H9 (cell line): ENCODE data around the gene AARSD1. TPM values are rescaled to one million over a fixed set of nuclear protein-coding genes. Genes with fewer than 3 reads are reported as not detected.

Source experiments
- DNase-seq: peaks from one replicate; pipeline ENCODE4 v3.0.0-alpha.2; 2017
- H2AFZ ChIP-seq: one replicate; pipeline ENCODE4 v1.6.1; 2013; ENCODE audit warnings: mild to moderate bottlenecking, low read length, control low read depth, moderate library complexity
- H2AK5ac ChIP-seq: 2 replicates; pipeline ENCODE4 v1.6.1; 2013; ENCODE audit warnings: low read length, control low read depth, mixed read lengths; ENCODE audit not compliant: insufficient read length
- H2BK120ac ChIP-seq: one replicate; pipeline ENCODE4 v1.6.1; 2013; ENCODE audit warnings: low read depth, mild to moderate bottlenecking, low read length, control low read depth, inconsistent platforms; ENCODE audit not compliant: poor library complexity, severe bottlenecking
- H2BK12ac ChIP-seq: 2 replicates; pipeline ENCODE4 v1.6.1; 2013; ENCODE audit warnings: low read length, control low read depth, mixed read lengths, low read depth; ENCODE audit not compliant: insufficient read length
- H2BK15ac ChIP-seq: 2 replicates; pipeline ENCODE4 v1.6.1; 2013; ENCODE audit warnings: low read depth, low read length, control low read depth
- H2BK20ac ChIP-seq: one replicate; pipeline ENCODE4 v1.6.1; 2013; ENCODE audit warnings: low read depth, mild to moderate bottlenecking, low read length, control low read depth, inconsistent platforms; ENCODE audit not compliant: poor library complexity, severe bottlenecking
- H2BK5ac ChIP-seq: 2 replicates; pipeline ENCODE4 v1.6.1; 2013; ENCODE audit warnings: low read length, control low read depth, mixed read lengths; ENCODE audit not compliant: insufficient read length
- H3K14ac ChIP-seq: 2 replicates; pipeline ENCODE4 v1.6.1; 2013; ENCODE audit warnings: low read length, control low read depth; ENCODE audit not compliant: insufficient read depth
- H3K18ac ChIP-seq: 2 replicates; pipeline ENCODE4 v1.6.1; 2013; ENCODE audit warnings: low read depth, mild to moderate bottlenecking, mixed read lengths, low read length, control low read depth; ENCODE audit not compliant: insufficient read length
- H3K23ac ChIP-seq: 2 replicates; pipeline ENCODE4 v1.6.1; 2013; ENCODE audit warnings: low read length, control low read depth, mixed read lengths, low read depth; ENCODE audit not compliant: insufficient read length
- H3K23me2 ChIP-seq: 2 replicates; pipeline ENCODE4 v1.6.1; 2013; ENCODE audit warnings: low read depth, mild to moderate bottlenecking, mixed read lengths, low read length, control low read depth; ENCODE audit not compliant: insufficient read length, poor library complexity, severe bottlenecking
- H3K27ac ChIP-seq: 2 replicates; pipeline ENCODE4 v1.5.1; 2013; ENCODE audit warnings: low read length, control low read depth, mixed read lengths, low read depth; ENCODE audit not compliant: insufficient read length
- H3K27me3 ChIP-seq: 2 replicates; pipeline ENCODE4 v1.6.1; 2013; ENCODE audit warnings: low read length, control low read depth, inconsistent platforms; ENCODE audit not compliant: insufficient read depth
- H3K4ac ChIP-seq: 2 replicates; pipeline ENCODE4 v1.6.1; 2013; ENCODE audit warnings: low read depth, mild to moderate bottlenecking, control low read depth, inconsistent platforms, low read length, moderate library complexity
- H3K4me1 ChIP-seq: 2 replicates; pipeline ENCODE4 v1.6.1; 2013; ENCODE audit warnings: low read length, control low read depth, inconsistent platforms; ENCODE audit not compliant: insufficient read depth
- H3K4me2 ChIP-seq: 2 replicates; pipeline ENCODE4 v1.6.1; 2013; ENCODE audit warnings: low read length, control low read depth, mixed read lengths; ENCODE audit not compliant: insufficient read length, insufficient read depth
- H3K56ac ChIP-seq: 2 replicates; pipeline ENCODE4 v1.6.1; 2013; ENCODE audit warnings: low read depth, mild to moderate bottlenecking, mixed read lengths, low read length, control low read depth; ENCODE audit not compliant: insufficient read length
- H3K79me1 ChIP-seq: 2 replicates; pipeline ENCODE4 v1.6.1; 2013; ENCODE audit warnings: low read depth, mild to moderate bottlenecking, moderate library complexity, low read length, control low read depth, inconsistent platforms; ENCODE audit not compliant: insufficient read depth, poor library complexity, severe bottlenecking
- H3K79me2 ChIP-seq: 2 replicates; pipeline ENCODE4 v1.6.1; 2013; ENCODE audit warnings: low read length, control low read depth, inconsistent platforms; ENCODE audit not compliant: insufficient read depth
- H3K9ac ChIP-seq: 2 replicates; pipeline ENCODE4 v1.6.1; 2013; ENCODE audit warnings: low read length, control low read depth, mixed read lengths; ENCODE audit not compliant: insufficient read length; ENCODE audit errors: extremely low read depth
- H3K9me3 ChIP-seq: one replicate; pipeline ENCODE4 v1.6.1; 2013; ENCODE audit warnings: low read depth, low read length, inconsistent platforms; ENCODE audit not compliant: control insufficient read depth
- H3T11ph ChIP-seq: one replicate; pipeline ENCODE4 v1.6.1; 2013; ENCODE audit warnings: mild to moderate bottlenecking, low read length, control low read depth, inconsistent platforms
- H4K20me1 ChIP-seq: one replicate; pipeline ENCODE4 v1.6.1; 2013; ENCODE audit not compliant: control insufficient read depth, insufficient read length, insufficient read depth
- H4K5ac ChIP-seq: 2 replicates; pipeline ENCODE4 v1.6.1; 2013; ENCODE audit warnings: low read depth, mild to moderate bottlenecking, mixed read lengths, low read length, control low read depth; ENCODE audit not compliant: insufficient read length
- H4K8ac ChIP-seq: replicated peaks from 2 replicates; pipeline ENCODE4 v1.6.1; 2013; ENCODE audit warnings: low read length, control low read depth, mixed read lengths, low read depth; ENCODE audit not compliant: insufficient read length
- H4K91ac ChIP-seq: 2 replicates; pipeline ENCODE4 v1.6.1; 2013; ENCODE audit warnings: low read depth, mild to moderate bottlenecking, moderate library complexity, mixed read lengths, low read length, control low read depth; ENCODE audit not compliant: insufficient read length
- H3K27ac Mint-ChIP-seq, 3 experiments: 2 replicates in 2 of 3; 3 replicates in 1 of 3; pipeline ENCODE4 v1.8.0; 2020 to 2021; ENCODE audit warnings: mixed read lengths in 3 of 3, mild to moderate bottlenecking in 1 of 3, moderate library complexity in 1 of 3
- H3K27me3 Mint-ChIP-seq: 2 replicates; pipeline ENCODE4 v1.8.0; 2021; ENCODE audit warnings: low read depth, mild to moderate bottlenecking, moderate library complexity, mixed read lengths
- H3K36me3 Mint-ChIP-seq, 3 experiments: 2 replicates in 2 of 3; 3 replicates in 1 of 3; pipeline ENCODE4 v1.8.0; 2020 to 2021; ENCODE audit warnings: low read depth in 3 of 3, mixed read lengths in 3 of 3; ENCODE audit not compliant: insufficient read depth in 1 of 3
- H3K4me1 Mint-ChIP-seq, 2 experiments: 2 replicates each; pipeline ENCODE4 v1.8.0; 2020; ENCODE audit warnings: mixed read lengths in 2 of 2
- H3K4me3 Mint-ChIP-seq, 2 experiments: 2 replicates in 1 of 2; 3 replicates in 1 of 2; pipeline ENCODE4 v1.8.0; 2020 to 2021; ENCODE audit warnings: mild to moderate bottlenecking in 2 of 2, mixed read lengths in 2 of 2, moderate library complexity in 1 of 2
- H3K9me3 Mint-ChIP-seq, 2 experiments: 2 replicates in 1 of 2; 3 replicates in 1 of 2; pipeline ENCODE4 v1.8.0; 2020; ENCODE audit warnings: mild to moderate bottlenecking in 2 of 2, mixed read lengths in 2 of 2, moderate library complexity in 1 of 2
- WGBS: extraction: QIAGEN DNeasy Blood & Tissue Kit; methylation state at CpG from one replicate; pipeline ENCODE4 v1.1.7; 2013; ENCODE audit warnings: missing lambda C conversion rate, low lambda C conversion rate, mixed read lengths; ENCODE audit not compliant: insufficient read length; ENCODE audit errors: extremely low coverage; 5-methylcytosine and 5-hydroxymethylcytosine counted together
- total RNA-seq: library from RNA; stranded (reverse); gene quantifications from 2 replicates; pipeline ENCODE4 v1.2.1, GENCODE V29; 2021
- TF ChIP-seq, protein P1 (sequence below): fragments of 200-600 bp; sonication (generic); conservative IDR thresholded peaks from 3 replicates; pipeline ENCODE4 v1.8.0; 2021; ENCODE audit warnings: antibody characterized with exemption, mild to moderate bottlenecking

AARSD1 gene
- total RNA-seq, 1 experiment from 2014 or later, result 68.7 TPM

DNA sequence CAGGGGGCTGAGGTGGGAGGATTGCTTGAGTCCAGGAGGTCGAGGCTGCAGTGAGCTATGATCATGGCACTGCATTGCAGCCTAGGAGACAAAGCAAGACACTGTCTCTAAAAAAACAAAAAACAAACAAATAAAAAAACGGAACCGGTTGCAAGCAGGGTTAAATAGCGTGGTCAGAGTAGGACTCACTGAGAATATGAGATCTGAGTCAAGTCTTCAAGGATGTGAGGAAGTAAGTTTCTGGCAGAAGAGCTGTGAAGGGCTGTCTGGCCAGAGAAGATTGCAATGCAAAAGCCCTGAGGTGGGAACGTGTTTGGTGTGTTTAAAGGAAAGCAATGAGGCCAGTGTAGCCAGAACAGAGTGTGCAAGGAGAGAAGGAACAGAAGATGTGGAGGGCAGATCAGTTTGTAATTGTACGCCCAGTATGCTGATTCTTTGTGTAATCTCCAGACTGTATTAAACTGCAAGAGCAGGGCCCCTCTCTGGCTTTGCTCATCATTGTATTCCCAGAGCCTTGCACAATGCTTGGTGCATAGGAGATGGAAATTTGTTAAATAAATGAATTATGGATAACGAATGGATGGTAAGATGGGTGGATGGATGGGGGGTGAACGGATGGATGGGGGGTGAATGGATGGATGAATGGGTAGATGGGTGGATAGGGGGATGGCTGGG lies 57.3 kb downstream of the AARSD1 start:
- H2AK5ac ChIP-seq, result no peak overlapping the region
- no peak overlapping the region for H4K8ac ChIP-seq
- H2BK12ac ChIP-seq, result no peak overlapping the region
- WGBS, result 100% methylated on average over 2 of the region's 8 CpGs
- H3K9me3 ChIP-seq, result no peaks in the 10 kb centered on the region
- H3K4me2 ChIP-seq, result no peak overlapping the region
- H3K79me1 ChIP-seq, result no peaks in the 10 kb centered on the region
- no peak overlapping the region for H3T11ph ChIP-seq
- no peak overlapping the region for H3K14ac ChIP-seq
- H3K79me2 ChIP-seq, result no peaks in the 10 kb centered on the region
- H4K91ac ChIP-seq, result no peak overlapping the region
- Mint-ChIP-seq H3K27me3 (peaks cover 3% of the 10 kb centered on the region), H3K27ac (no peak overlapping the region), H3K4me1 (peaks cover 4 to 5% of the 10 kb centered on the region in 2 experiments; a peak in 1 of 4 replicates), H3K9me3 (no peaks in the 10 kb centered on the region), H3K4me3 (no peak overlapping the region), H3K36me3 (no peaks in the 10 kb centered on the region; a peak in 1 of 7 replicates)
- DNase-seq, result no peak
- H3K4me1 ChIP-seq, result no peaks in the 10 kb centered on the region
- TF ChIP-seq, protein P1, sequence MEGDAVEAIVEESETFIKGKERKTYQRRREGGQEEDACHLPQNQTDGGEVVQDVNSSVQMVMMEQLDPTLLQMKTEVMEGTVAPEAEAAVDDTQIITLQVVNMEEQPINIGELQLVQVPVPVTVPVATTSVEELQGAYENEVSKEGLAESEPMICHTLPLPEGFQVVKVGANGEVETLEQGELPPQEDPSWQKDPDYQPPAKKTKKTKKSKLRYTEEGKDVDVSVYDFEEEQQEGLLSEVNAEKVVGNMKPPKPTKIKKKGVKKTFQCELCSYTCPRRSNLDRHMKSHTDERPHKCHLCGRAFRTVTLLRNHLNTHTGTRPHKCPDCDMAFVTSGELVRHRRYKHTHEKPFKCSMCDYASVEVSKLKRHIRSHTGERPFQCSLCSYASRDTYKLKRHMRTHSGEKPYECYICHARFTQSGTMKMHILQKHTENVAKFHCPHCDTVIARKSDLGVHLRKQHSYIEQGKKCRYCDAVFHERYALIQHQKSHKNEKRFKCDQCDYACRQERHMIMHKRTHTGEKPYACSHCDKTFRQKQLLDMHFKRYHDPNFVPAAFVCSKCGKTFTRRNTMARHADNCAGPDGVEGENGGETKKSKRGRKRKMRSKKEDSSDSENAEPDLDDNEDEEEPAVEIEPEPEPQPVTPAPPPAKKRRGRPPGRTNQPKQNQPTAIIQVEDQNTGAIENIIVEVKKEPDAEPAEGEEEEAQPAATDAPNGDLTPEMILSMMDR, result no peak
- no peak overlapping the region for H2BK15ac ChIP-seq
- no peak overlapping the region for H4K5ac ChIP-seq
- H3K56ac ChIP-seq, result no peak overlapping the region
- no peak overlapping the region for H3K27ac ChIP-seq
- no peak overlapping the region for H3K23ac ChIP-seq
- H2AFZ ChIP-seq, result no peak overlapping the region
- H4K20me1 ChIP-seq, result no peaks in the 10 kb centered on the region
- no peak overlapping the region for H3K4ac ChIP-seq
- no peaks in the 10 kb centered on the region for H3K27me3 ChIP-seq
- H2BK120ac ChIP-seq, result no peak overlapping the region
- H3K9ac ChIP-seq, result no peak overlapping the region
- H2BK20ac ChIP-seq, result no peak overlapping the region
- H3K18ac ChIP-seq, result no peak overlapping the region
- H3K23me2 ChIP-seq, result no peaks in the 10 kb centered on the region
- H2BK5ac ChIP-seq, result no peak overlapping the region
